MM.1S (cell line): ENCODE results near the gene NFATC2.

Source experiments
- CTCF ChIP-seq: fragments of 300-600 bp; sonication (generic); IDR thresholded peaks from 2 replicates; pipeline ENCODE4 v1.5.1; 2016; ENCODE audit warnings: antibody characterized with exemption, low read length, mixed read lengths
- EZH2 ChIP-seq: fragments of 300-600 bp; sonication (generic); optimal IDR thresholded peaks from 2 replicates; pipeline ENCODE3; 2017; ENCODE audit warnings: low read depth, mild to moderate bottlenecking, antibody characterized with exemption, low read length, mixed read lengths

- no peak for TF ChIP-seq CTCF
- TF ChIP-seq EZH2: no peak
Measured at GRCh38 chr20:51531141-51531710, 11.3 kb downstream of the NFATC2 start.
